ENCODE measurements around the gene FAM3A.

- TF ChIP-seq HNRNPL (IDR thresholded peaks at IDR 0.05; ENCODE audit: low read depth, low read length) (no peak), ZFX (CRISPR knock-in tag; IDR thresholded peaks at IDR 0.05) (no peak; the same call in 1 of the 2 replicates), JUND (IDR thresholded peaks at IDR 0.05; ENCODE audit: borderline replicate concordance, low read depth, low read length) (no peak), JUND (tag; IDR thresholded peaks at IDR 0.05; ENCODE audit: borderline replicate concordance, low read depth, low read length) (no peak), PTBP1 (IDR thresholded peaks at IDR 0.05; ENCODE audit: low read depth, low read length) (no peak)
These were observed 58.4 kb downstream of the FAM3A start for GRCh38 chrX:154457491-154458115.
